GM12878 (cell line): Measurements from ENCODE around the gene COX7C. TPM values are rescaled to one million over a fixed set of nuclear protein-coding genes. Genes with fewer than 3 reads are reported as not detected.

ENCODE experiments used
- ATAC-seq: fragments of 200-7000 bp; cut with Tn5 transposase; 3 replicates; pipeline ENCODE4 v1.9.1; 2020; ENCODE audit warnings: mild to moderate bottlenecking, moderate library complexity
- BruUV-seq: library from RNA; stranded (reverse); fragments of 400-500 nt; replicated peaks from 2 replicates; lab custom pipeline; 2021; lab: Mats Ljungman, UMichigan
- CTCF ChIA-PET: fragments of 300-600 bp; sonication (Branson Sonifier 250); formaldehyde crosslinking; extraction: SDS; loops from one replicate; lab custom pipeline; 2021; ENCODE audit warnings: inconsistent platforms; lab: Yijun Ruan, JAX
- POLR2A ChIA-PET: fragments of 350-600 bp; formaldehyde crosslinking; extraction: SDS; loops from one replicate; lab custom pipeline; 2021; ENCODE audit warnings: inconsistent platforms; lab: Charles Lee
- RAD21 ChIA-PET: fragments of 300-600 bp; sonication (Branson Sonifier 250); formaldehyde crosslinking; loops from one replicate; lab custom pipeline; 2023; ENCODE audit warnings: antibody characterized with exemption; ENCODE audit not compliant: unreplicated experiment; lab: Charles Lee
- SMC1A ChIA-PET: fragments of 300-600 bp; sonication (Branson Sonifier 250); formaldehyde crosslinking; loops from one replicate; lab custom pipeline; 2023; ENCODE audit not compliant: unreplicated experiment, uncharacterized antibody; lab: Charles Lee
- DNase-seq: peaks from one replicate; pipeline ENCODE4 v3.0.0-alpha.2; 2011; ENCODE audit warnings: low read depth, low spot score
- FAIRE-seq: peaks from 3 replicates; lab custom pipeline; 2011; peaks lifted over from hg19 to GRCh38; lab: Jason Lieb, UNC
- H2AFZ ChIP-seq: 2 replicates; pipeline ENCODE4 v1.6.0; 2011; ENCODE audit warnings: low read depth, low read length, control low read depth; ENCODE audit not compliant: control insufficient read depth
- H3K27ac ChIP-seq: 2 replicates; pipeline ENCODE4 v1.5.1; 2011; ENCODE audit warnings: control low read depth; ENCODE audit not compliant: control insufficient read depth, insufficient read depth
- H3K27me3 ChIP-seq, 2 experiments: replicated peaks in 1 of 2; 2 replicates each; pipeline versions ENCODE4 v1.6.0 to v1.6.1; 2011; ENCODE audit warnings: low read length in 1 of 2; ENCODE audit not compliant: control insufficient read depth in 2 of 2, insufficient read depth in 2 of 2
- H3K36me3 ChIP-seq, 2 experiments: 2 replicates each; pipeline ENCODE4 v1.5.1; 2011; ENCODE audit warnings: low read length in 1 of 2; ENCODE audit not compliant: control insufficient read depth in 2 of 2, insufficient read depth in 2 of 2
- H3K4me1 ChIP-seq: 2 replicates; pipeline ENCODE4 v1.6.1; 2011; ENCODE audit warnings: mild to moderate bottlenecking, low read length, moderate library complexity, mixed read lengths; ENCODE audit not compliant: control insufficient read depth, insufficient read depth
- H3K4me2 ChIP-seq: 2 replicates; pipeline ENCODE4 v1.6.0; 2011; ENCODE audit warnings: control low read depth; ENCODE audit not compliant: control insufficient read depth, insufficient read depth
- H3K4me3 ChIP-seq: fragments of 200-600 bp; sonication (generic); 2 replicates; pipeline ENCODE4 v1.5.1; 2016
- H3K79me2 ChIP-seq: 2 replicates; pipeline ENCODE4 v1.6.0; 2011; ENCODE audit warnings: low read length; ENCODE audit not compliant: control insufficient read depth, insufficient read depth
- H3K9ac ChIP-seq: 2 replicates; pipeline ENCODE4 v1.8.0; 2011; ENCODE audit warnings: low read length, control low read depth, mixed read lengths; ENCODE audit not compliant: control insufficient read depth, insufficient read depth
- H3K9me3 ChIP-seq: replicated peaks from 3 replicates; pipeline ENCODE4 v1.5.1; 2011; ENCODE audit warnings: mild to moderate bottlenecking, low read length; ENCODE audit not compliant: control insufficient read depth, insufficient read depth
- H4K20me1 ChIP-seq: 2 replicates; pipeline ENCODE4 v1.6.0; 2011; ENCODE audit not compliant: control insufficient read depth, insufficient read depth
- FOXK2 ChIP-seq: fragments of 450-650 bp; IDR thresholded peaks from 2 replicates; pipeline ENCODE4 v1.6.1; 2017; ENCODE audit warnings: mild to moderate bottlenecking, moderate library complexity
- LARP7 ChIP-seq: fragments of 450-650 bp; IDR thresholded peaks from 2 replicates; pipeline ENCODE4 v1.6.1; 2017; ENCODE audit warnings: mild to moderate bottlenecking
- MEF2B ChIP-seq: fragments of 450-650 bp; IDR thresholded peaks from 2 replicates; pipeline ENCODE4 v1.6.1; 2018; ENCODE audit warnings: mild to moderate bottlenecking, moderate library complexity; ENCODE audit not compliant: partially characterized antibody, poor library complexity, severe bottlenecking
- MXI1 ChIP-seq: fragments of 150-350 bp; IDR thresholded peaks from 2 replicates; pipeline ENCODE4 v1.6.1; 2011; ENCODE audit warnings: low read depth, mild to moderate bottlenecking, inconsistent platforms, low read length, improper control_type of control experiment
- SMAD1 ChIP-seq: fragments of 450-650 bp; IDR thresholded peaks from 2 replicates; pipeline ENCODE4 v1.6.1; 2018; ENCODE audit warnings: mild to moderate bottlenecking, low read depth; ENCODE audit not compliant: partially characterized antibody
- TCF3 ChIP-seq: IDR thresholded peaks from 2 replicates; pipeline ENCODE4 v1.6.1; 2012; ENCODE audit warnings: low read depth, mild to moderate bottlenecking, low read length, borderline replicate concordance; ENCODE audit not compliant: insufficient read depth
- WGBS: methylation state at CpG from one replicate; pipeline ENCODE4 v1.1.6; 2016; ENCODE audit warnings: low lambda C conversion rate; ENCODE audit not compliant: insufficient replicate concordance, insufficient coverage; ENCODE audit errors: missing lambda C conversion rate; 5-methylcytosine and 5-hydroxymethylcytosine counted together
- in situ Hi-C: fragments of 300-500 bp; cut with MboI; formaldehyde crosslinking; loops from 9 replicates; pipeline ENCODE4 v1.14.3; 2018; ENCODE audit warnings: mixed read lengths
- intact Hi-C: fragments of 100-400 bp; cut with micrococcal nuclease; formaldehyde crosslinking; loops from one replicate; pipeline ENCODE4 v1.14.2; 2022; ENCODE audit not compliant: unreplicated experiment
- polyA plus RNA-seq, 11 experiments: library from polyadenylated mRNA; depleted of rRNA in 4 of 11; unstranded in 6 of 11; stranded (reverse) in 5 of 11; fragments of >200 nt; fragmentation: Nextera tagmentation in 4 of 11; fragmentation: Illumina TruSeq in 1 of 11; extraction: Ambion mirVana in 4 of 11; extraction: Trizol in 1 of 11; gene quantifications; 1 replicate in 1 of 11; 2 replicates in 10 of 11; pipeline versions ENCODE4 v1.2.1 to v1.2.3, GENCODE V29; 2011 to 2016; ENCODE audit warnings: inconsistent platforms in 2 of 11, missing spikeins in 2 of 11, low read depth in 1 of 11
- total RNA-seq, 4 experiments: library from RNA; depleted of rRNA in 3 of 4; stranded (reverse); fragments of >200 nt in 3 of 4; fragmentation: Illumina TruSeq in 1 of 4; extraction: Trizol in 1 of 4; gene quantifications; 2 replicates each; pipeline versions ENCODE4 v1.2.1 to v1.2.3, GENCODE V29; 2013 to 2021
- TF ChIP-seq, protein P1 (sequence below): IDR thresholded peaks from 2 replicates; pipeline ENCODE4 v1.6.1; 2012; ENCODE audit warnings: improper control_type of control experiment, low read depth, low read length; ENCODE audit not compliant: insufficient replicate concordance
- TF ChIP-seq, protein P2 (sequence below): IDR thresholded peaks from 2 replicates; pipeline ENCODE4 v1.6.1; 2011; ENCODE audit warnings: borderline replicate concordance, low read depth, mild to moderate bottlenecking, moderate library complexity, low read length; ENCODE audit not compliant: insufficient read depth, poor library complexity, severe bottlenecking
- TF ChIP-seq, protein P3 (sequence below): fragments of 450-650 bp; IDR thresholded peaks from 2 replicates; pipeline ENCODE4 v1.6.1; 2016; ENCODE audit warnings: mild to moderate bottlenecking

Gene COX7C
- total and polyA plus RNA-seq, 10 of the 15 experiments (the other 5 are each of a cell fraction or from before 2014, with no cell fraction given) = 484 to 1,591 (median 883) TPM

DNA sequence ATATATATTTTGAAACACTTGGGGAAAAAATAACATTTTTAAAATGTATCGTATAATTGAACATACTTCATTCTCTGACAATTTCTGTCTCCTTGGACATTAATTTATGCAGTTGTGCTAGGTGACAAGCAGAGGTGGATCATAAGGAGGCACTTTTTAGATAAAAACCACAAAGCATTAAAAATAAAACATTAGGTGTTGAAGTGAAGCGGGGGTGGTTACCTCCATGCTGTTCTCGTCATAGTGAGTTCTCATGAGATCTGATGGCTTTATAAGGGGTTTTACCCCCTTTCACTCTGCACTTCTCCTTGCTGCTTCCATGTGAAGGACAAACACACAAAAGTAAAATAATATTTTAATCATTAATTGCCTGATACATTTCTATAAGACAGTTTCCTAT is 11.9 kb upstream of the COX7C start:
- Histone ChIP-seq H3K27me3 (no peaks in the 10 kb centered on the region), H3K9ac (no peak overlapping the region), H3K4me1 (no peaks in the 10 kb centered on the region), H4K20me1 (no peaks in the 10 kb centered on the region), H3K9me3 (no peaks in the 10 kb centered on the region), H3K36me3 (no peaks in the 10 kb centered on the region), H3K27ac (no peak overlapping the region), H3K4me2 (no peak overlapping the region), H3K4me3 (no peak overlapping the region), H3K79me2 (no peaks in the 10 kb centered on the region), H2AFZ (no peak overlapping the region)
- BruUV-seq = no TSS peak
- RAD21 ChIA-PET = no interaction called here
- 59% methylated on average over 3 of the region's 3 CpGs for WGBS
- no peak for DNase-seq
- in situ Hi-C loops (loop anchor here (25.0 kb wide), 1 partner anchor 806 kb away; the partner anchor contains the start of gene CCNH), intact Hi-C loops (no loop called here)
- CTCF ChIA-PET = no interaction called here
- TF ChIP-seq FOXK2 = no peak
- TF ChIP-seq, protein P1, sequence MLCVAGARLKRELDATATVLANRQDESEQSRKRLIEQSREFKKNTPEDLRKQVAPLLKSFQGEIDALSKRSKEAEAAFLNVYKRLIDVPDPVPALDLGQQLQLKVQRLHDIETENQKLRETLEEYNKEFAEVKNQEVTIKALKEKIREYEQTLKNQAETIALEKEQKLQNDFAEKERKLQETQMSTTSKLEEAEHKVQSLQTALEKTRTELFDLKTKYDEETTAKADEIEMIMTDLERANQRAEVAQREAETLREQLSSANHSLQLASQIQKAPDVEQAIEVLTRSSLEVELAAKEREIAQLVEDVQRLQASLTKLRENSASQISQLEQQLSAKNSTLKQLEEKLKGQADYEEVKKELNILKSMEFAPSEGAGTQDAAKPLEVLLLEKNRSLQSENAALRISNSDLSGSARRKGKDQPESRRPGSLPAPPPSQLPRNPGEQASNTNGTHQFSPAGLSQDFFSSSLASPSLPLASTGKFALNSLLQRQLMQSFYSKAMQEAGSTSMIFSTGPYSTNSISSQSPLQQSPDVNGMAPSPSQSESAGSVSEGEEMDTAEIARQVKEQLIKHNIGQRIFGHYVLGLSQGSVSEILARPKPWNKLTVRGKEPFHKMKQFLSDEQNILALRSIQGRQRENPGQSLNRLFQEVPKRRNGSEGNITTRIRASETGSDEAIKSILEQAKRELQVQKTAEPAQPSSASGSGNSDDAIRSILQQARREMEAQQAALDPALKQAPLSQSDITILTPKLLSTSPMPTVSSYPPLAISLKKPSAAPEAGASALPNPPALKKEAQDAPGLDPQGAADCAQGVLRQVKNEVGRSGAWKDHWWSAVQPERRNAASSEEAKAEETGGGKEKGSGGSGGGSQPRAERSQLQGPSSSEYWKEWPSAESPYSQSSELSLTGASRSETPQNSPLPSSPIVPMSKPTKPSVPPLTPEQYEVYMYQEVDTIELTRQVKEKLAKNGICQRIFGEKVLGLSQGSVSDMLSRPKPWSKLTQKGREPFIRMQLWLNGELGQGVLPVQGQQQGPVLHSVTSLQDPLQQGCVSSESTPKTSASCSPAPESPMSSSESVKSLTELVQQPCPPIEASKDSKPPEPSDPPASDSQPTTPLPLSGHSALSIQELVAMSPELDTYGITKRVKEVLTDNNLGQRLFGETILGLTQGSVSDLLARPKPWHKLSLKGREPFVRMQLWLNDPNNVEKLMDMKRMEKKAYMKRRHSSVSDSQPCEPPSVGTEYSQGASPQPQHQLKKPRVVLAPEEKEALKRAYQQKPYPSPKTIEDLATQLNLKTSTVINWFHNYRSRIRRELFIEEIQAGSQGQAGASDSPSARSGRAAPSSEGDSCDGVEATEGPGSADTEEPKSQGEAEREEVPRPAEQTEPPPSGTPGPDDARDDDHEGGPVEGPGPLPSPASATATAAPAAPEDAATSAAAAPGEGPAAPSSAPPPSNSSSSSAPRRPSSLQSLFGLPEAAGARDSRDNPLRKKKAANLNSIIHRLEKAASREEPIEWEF = no peak
- no peak for TF ChIP-seq MEF2B
- TF ChIP-seq, protein P2, sequence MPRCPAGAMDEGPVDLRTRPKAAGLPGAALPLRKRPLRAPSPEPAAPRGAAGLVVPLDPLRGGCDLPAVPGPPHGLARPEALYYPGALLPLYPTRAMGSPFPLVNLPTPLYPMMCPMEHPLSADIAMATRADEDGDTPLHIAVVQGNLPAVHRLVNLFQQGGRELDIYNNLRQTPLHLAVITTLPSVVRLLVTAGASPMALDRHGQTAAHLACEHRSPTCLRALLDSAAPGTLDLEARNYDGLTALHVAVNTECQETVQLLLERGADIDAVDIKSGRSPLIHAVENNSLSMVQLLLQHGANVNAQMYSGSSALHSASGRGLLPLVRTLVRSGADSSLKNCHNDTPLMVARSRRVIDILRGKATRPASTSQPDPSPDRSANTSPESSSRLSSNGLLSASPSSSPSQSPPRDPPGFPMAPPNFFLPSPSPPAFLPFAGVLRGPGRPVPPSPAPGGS = no peak
- TF ChIP-seq MXI1 = no peak
- TF ChIP-seq SMAD1 = no peak
- TF ChIP-seq TCF3 = no peak
- TF ChIP-seq LARP7 = no peak
- TF ChIP-seq, protein P3, sequence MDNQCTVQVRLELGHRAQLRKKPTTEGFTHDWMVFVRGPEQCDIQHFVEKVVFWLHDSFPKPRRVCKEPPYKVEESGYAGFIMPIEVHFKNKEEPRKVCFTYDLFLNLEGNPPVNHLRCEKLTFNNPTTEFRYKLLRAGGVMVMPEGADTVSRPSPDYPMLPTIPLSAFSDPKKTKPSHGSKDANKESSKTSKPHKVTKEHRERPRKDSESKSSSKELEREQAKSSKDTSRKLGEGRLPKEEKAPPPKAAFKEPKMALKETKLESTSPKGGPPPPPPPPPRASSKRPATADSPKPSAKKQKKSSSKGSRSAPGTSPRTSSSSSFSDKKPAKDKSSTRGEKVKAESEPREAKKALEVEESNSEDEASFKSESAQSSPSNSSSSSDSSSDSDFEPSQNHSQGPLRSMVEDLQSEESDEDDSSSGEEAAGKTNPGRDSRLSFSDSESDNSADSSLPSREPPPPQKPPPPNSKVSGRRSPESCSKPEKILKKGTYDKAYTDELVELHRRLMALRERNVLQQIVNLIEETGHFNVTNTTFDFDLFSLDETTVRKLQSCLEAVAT = no peak
- ATAC-seq = no peak
- no peak for FAIRE-seq
- SMC1A ChIA-PET = no interaction called here
- POLR2A ChIA-PET = no interaction called here
